ENCODE measurements around the gene ANKRD34A.
"Not testable (repeated sequence)": the region's sequence is repeated elsewhere in the genome, so short reads cannot be mapped to it uniquely, and the experiment has no call there.

ANKRD34A gene

DNA sequence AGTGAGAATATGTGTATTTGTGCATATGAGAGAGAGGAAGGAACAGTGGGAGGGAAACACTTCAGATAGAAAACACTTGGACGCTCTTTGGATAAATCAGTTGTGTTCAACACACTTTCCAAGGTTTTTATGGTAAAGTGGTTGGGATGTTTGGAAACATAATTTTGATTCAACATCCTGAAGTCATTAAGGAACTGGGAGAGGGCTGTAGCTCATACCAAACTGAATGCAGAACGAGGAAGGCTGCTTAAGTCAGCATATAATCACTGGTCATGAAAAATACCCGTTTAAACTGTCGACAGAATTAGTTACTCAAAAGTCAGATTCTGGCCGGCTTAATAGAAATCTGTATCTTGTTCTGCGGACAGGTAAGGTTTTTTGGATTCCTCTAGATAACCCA lies 21.5 kb downstream of the ANKRD34A start:
- DNase-seq, result no peak

DNA sequence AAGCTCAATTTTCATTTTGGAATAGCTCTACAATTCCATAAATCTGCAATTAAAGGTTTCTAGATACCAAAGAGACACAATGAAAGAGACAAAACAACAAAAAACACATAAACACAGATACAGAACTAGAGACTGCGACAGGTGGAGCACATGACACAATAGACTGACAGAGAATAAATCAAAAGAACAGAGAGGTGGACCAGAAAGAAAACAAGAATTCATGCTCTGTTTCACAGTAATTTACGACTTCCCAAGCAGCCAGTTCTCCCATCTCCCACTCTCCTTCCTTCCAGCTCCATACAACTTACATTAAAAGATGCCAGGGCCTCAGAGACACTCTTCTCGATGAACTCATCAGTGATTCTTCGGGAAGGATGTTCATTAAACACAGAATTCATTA lies 22.0 kb downstream of the ANKRD34A start:
- no peak for DNase-seq

DNA sequence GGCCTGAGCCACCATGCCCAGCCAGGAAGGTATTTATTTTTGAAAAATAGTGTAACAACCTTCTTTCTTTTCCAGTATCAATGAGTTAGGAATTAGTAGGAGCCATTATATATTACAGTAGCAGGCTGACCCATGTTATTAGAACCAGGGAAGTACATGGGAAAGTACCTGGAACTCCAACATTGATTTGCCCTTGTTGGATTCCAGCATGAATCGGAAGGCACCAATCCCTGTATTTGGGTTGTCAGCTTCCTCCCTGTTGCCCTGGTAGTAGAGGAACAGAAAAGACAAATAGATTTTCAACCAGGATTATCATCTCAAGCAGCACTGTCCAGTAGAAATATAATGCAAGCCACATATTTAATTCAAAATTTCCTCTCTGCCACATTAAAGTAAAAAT lies 26.9 kb downstream of the ANKRD34A start:
- no peak for DNase-seq

DNA sequence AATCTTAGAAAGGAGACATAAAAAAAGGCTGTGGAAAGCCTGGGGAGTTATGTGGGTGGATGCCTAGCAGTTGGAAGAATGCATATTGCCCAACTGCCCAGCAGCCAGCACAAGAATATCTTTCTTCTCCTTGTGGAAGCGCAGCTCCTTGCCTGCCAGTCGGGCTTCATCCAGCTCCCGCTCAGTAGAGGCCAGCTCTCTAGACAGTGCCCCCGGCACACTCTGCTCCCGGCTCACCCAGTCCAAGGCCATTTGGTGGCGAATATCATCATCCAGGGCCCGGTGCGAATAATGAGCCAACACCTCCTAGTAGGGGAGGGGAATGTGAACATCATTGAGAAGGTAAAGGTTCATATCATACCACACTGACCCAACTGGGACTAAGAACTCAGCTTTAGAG lies 28.1 kb downstream of the ANKRD34A start:
- DNase-seq, result no peak

DNA sequence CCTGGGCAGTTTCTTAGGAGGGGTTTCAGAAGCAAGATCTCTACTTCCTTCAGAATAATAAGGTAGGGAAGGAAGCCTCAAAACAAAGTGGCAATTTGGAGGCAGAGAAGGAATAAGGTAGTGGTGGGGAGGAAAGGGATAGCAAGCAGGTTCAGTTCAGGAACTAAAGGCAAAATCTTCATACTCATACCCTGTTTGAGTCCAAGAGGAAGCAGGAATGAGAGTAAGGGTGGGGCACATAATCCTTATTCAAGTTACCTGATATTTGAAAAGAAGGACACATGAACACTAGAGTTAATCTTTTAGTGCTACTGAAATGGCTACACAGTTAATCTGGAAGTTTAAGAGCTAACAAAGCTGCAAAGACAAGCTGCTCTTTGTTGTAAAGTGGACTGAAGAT lies 28.7 kb downstream of the ANKRD34A start:
- DNase-seq, result no peak

DNA sequence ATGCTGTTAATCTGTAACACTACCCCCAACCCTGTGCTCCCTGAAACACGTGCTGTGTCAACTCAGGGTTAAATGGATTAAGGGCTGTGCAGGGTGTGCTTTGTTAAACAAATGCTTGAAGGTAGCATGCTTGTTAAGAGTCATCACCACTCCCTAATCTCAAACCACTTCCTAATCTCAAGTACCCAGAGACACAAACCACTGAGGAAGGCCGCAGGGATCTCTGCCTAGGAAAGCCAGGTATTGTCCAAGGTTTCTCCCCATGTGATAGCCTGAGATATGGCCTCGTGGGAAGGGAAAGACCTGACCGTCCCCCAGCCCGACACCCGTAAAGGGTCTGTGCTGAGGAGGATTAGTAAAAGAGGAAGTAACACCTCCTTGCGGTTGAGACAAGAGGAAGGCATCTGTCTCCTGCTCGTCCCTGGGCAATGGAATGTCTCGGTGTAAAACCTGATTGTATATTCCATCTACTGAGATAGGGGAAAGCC lies 31.8 kb downstream of the ANKRD34A start:
- peak; percentile 65 for DNase-seq

DNA sequence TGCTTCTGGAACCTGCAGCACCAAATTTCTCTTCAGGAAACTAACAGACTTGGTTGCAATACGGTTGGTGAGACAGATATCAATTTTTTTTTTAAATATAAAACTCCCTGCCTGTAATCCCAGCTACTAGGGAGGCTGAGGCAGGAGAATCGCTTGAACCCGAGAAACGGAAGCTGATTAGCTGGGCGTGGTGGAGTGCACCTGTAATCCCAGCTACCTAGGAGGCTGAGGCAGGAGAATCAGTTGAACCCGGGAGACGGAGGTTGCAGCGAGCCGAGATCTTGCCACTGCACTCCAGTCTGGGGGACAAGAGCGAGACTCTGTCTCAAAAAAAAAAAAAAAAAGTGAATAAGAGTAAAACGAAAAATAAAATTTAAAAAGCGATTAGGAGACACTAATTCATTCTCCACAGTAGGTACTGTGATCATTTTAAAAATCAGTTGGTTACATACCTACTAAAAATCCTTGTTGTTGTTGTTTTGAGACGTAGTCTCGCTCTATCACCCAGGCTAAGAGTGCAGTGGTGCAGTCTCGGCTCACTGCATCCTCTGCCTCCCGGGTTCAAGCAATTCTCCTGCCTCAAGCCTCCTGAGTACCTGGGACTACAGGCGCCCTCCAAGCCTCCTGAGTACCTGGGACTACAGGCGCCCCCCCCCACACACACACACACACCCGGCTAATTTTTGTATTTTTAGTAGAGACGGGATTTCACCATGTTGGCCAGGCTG lies 36.3 kb downstream of the ANKRD34A start:
- no peak for DNase-seq

DNA sequence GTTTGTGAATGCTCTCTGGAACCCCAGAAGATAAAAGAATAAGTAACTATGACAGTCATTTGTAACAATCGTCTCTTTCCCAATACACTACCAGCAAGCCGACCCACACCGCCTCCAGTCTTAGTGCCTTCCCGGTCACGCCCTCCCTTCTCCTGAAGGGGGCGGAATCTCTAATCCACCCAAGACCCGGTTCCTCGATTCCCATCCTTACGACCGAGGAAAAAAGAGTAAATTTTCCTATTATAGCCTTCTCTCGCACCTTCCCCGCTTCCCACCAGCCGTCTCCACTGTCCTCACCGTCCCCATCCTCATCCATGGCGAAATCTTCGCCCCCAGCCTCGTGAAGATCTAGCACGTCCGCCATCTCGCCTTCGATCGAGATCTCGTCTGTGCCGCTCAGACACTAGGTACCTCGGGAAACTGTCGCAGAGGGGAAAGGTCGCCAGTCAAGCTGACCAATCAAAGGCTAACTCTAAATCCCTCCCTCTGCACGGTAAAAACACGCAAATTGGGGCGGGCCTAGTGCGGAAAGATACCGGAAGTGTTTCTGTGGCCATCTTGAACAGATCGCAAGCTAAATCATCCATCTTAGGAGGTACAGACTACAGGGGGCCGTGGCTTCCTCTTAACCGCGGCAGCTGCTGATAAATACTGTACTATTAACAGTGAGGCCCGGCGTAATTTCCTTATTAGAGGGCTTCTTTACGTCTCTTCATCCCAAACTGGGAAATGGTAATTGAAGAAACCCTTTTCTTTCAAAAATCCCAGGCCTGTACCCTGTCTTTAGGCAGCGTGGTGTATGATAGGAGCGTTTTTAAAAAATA lies 37.1 kb downstream of the ANKRD34A start, which contains the start of gene RBM8A:
Gene RBM8A (minus strand): TSS at position 422 of the 824 bp plus-strand sequence. CDS start 58 bp downstream, at position 364.
- peak; percentile 98 for DNase-seq

DNA sequence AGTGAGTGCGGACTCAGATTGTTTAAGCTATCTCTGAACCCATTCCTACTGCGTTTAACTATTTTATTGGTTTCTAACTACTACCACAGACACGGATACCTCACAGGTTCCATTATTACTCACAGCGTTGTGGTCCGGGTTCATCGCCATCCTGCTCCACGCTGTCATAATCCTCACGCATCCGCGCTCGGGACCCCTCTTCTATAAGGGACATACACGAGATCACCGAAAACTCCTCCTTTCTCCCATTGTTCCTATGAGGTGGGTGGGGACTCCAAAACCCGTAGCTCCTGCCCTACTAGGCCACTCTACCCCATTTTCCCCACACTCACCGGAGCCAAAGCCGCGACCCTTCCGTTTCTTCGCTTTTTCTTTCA lies 37.7 kb downstream of the ANKRD34A start:
- DNase-seq, result peak; percentile 8

DNA sequence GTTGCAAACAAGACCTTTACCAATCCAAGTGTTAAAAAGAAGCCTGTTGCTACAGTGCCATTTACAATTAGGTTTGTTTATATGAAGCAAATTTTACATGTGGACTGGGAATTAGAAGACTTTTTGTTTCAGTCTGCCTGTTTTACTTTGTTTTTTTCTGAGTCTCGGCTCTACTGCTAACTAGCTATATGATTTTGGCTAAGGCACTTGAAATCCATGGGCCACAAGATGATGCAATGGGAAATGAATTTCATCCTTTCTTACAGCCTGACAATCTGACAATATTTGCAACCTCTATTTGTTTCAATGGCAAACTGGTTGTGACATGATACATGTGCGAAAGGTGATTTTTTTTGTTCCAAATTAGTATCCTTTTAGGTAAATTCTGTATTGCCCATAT lies 42.1 kb downstream of the ANKRD34A start:
- no peak for DNase-seq

DNA sequence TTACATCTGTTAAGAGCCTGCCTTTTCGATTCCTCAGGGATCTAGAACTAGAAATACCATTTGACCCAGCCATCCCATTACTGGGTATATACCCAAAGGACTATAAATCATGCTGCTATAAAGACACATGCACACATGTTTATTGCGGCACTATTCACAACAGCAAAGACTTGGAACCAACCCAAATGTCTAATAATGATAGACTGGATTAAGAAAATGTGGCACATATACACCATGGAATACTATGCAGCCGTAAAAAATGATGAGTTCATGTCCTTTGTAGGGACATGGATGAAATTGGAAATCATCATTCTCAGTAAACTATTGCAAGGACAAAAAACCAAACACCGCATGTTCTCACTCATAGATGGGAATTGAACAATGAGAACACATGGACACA lies 44.1 kb downstream of the ANKRD34A start:
- not testable (repeated sequence) for DNase-seq

DNA sequence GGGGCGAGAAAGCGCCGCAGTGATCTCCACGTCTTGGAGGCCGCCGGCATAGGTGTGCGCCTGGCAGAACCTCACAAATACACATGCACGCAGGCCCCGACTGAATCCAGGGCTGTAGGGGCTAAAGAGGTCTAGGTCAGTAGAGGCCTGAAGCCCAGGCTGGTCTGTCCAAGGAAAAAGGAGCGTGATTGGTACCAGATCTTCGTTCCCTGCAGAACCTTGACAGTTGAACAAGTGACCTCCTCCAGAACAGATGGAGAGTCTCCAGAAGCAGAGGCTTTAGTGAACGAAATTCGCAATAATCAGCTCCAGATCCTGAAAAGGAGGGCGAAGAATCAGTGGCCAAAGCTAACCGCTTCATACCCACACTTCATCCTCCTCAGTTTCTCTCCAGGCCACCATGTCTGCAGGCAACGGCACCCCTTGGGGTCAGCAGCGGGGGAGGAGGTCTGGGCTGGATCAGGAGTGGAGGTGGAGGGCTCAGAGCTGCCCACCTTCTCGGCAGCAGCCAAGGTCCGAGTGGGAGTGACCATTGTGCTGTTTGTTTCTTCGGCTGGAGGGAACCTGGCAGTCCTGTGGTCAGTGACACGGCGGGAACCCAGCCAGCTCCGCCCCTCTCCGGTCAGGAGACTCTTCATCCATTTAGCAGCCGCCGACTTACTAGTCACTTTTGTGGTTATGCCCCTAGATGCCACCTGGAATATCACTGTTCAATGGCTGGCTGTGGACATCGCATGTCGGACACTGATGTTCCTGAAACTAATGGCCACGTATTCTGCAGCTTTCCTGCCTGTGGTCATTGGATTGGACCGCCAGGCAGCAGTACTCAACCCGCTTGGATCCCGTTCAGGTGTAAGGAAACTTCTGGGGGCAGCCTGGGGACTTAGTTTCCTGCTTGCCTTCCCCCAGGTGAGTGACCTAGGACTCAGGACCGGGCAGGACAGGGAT lies 45.1 kb downstream of the ANKRD34A start:
- no peak for DNase-seq

DNA sequence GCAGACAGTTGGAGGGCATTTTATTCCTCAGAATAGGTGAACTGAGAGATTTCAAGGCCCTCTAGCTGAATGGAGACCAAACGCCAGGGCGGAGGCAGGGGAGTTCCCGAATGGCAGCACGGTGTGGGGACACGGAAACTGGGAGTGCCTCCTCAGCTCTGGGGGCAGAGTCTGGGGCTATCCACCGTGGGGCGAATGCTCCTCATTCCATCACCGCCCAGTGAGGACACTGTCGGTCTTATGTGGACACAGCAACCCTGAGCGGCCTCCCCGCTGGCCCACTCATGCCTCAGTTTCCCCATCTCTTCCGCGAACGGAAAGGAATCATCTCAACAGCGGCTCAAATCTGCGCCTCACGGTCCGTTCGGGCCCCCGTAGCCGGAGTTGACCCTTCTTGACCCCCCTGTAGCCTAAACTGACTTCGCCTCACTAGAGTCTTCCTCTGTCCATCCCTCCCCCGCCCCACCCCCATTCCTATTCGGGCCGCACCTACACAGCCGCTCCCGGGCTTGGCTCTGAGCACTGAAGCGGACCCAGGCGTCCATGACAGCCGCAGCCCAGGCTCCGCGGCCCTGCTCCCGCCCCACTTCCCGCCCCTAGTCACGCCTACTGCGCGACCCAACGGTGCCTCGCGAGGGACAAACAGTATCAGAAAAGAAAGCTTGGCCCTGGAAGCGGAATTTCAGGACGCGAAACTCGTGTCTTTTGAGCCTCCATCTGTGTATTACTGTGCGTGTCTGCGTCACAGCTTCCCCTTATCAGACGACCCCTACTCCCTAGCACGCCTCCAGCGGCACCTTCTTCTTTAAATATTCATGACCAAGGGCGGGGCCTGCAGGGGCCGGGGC lies 46.0 kb downstream of the ANKRD34A start, which contains the start of gene PEX11B:
Gene PEX11B (minus strand): TSS at position 574 of the 848 bp plus-strand sequence. CDS start 29 bp downstream, at position 545.
- peak; percentile 96 for DNase-seq

DNA sequence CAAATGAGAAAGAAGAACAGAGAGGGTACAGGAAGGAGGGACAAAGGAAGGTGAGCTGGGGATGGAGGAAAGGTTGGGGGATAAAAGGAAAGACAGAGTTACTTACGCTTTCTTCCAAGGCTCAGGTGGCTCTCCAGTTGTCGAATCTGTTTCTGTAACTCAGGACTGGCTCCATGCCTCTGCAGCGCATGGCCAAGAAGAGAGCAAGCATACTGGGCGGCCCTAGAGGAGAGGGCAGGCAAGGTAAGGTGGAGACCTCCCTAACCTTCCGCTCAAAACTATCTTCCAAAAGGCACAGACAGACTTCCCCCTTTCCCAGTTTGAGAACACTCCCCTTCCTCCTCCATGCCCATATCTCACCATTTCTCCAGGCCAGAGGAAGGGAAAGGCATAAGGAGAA lies 46.8 kb downstream of the ANKRD34A start:
- DNase-seq, result no peak

DNA sequence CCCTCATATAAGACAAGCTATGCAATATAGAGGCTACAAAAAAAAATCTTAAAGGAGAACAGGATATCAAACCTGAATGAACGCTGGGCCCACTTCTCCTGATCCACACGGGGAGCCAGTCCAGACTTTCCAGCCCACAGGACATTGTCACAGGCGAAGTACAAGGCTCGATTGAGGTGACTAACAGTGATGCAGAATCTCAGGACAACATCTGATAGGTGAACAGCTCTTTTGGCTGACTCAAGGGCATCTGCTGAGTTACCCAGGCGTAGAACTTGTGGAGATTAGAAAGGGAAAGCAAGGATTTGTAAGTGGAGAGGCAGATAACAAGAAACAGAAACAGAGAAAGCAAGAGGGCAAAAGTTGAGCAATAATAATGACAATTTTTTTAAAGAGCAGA lies 47.6 kb downstream of the ANKRD34A start:
- no peak for DNase-seq

DNA sequence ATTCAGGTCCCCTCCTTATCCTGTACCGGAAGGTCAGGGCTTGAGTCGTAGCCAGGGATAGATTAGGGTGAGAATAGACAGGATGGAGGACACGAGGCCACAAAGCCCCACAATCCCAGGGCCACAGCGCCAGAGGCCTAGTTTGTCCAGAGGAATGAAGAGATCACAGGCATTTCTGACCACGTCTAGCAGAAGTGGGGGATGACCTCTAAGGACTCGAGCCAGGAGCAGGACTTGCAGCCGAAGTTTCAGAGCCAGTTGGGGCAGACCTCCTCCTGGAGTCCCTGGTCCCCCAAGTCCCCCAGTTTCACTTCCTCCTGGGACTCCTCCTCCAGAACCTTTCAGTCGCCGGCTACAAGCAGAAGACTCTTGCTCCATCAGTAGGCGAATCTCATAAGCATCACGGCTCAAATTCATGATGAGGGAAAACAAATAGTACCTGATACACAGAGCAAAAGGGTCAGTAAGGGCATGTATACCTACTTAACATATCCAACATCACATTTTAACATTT lies 52.2 kb downstream of the ANKRD34A start:
- no peak for DNase-seq

All from CD4-positive, alpha-beta T cell treated with Interleukin-4 for 4 hours (primary cell).